Measurements from ENCODE around the gene FES. TPM values are rescaled to one million over a fixed set of nuclear protein-coding genes. Genes with fewer than 3 reads are reported as not detected.

Gene FES
- total RNA-seq: 100 to 1,000 TPM in 1 of 4 donors, 10 to 100 TPM in 3; 62.0 to 183 (median 72.1) TPM

DNA sequence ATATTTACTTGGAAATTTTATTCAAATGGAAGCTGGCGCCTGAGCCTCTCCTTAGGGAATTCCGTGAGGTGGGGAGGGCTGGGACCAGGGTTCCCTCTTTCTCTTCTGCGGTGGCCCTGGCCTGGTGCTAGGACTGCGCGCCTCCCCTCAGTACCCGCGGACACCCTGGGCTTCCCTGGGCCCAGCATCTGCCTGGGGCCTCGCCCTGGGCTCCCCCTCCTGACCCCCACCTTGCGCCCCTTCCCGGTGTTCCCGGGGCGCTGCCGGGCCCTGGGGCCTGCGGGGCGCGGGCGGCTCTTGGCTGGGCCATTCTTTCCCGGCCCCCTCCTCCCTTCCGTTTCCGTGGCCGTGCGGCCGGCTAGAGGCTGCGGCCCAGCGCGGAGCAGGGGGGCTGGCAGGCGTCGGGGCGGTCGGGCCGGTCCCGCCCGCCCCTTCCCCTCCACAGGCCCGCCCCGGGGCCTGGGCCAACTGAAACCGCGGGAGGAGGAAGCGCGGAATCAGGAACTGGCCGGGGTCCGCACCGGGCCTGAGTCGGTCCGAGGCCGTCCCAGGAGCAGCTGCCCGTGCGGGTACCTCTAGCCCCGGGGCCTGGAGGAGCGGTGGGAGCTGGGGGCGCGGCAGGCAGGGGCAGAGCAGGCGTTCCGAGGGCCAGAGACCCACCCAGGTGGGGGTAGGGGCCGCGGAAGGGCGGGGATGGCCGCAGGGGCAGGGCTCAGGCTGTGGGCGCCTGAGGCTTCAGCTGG lies at the start of gene FES:
Gene FES (plus strand): TSS at position 529 of the 743 bp plus-strand sequence. CDS start 542 bp downstream, outside the sequence.
- no peaks in the 10 kb centered on the region for H3K9me3 ChIP-seq
- peaks cover 0 to 63% (median 14%) of the 10 kb centered on the region in 3 donors for H3K36me3 ChIP-seq
- peak within 1 kb of the TSS; percentile 89 to 98 (median 96) for H3K27ac ChIP-seq
- H3K4me3 ChIP-seq: peak within 1 kb of the TSS; percentile 38 to 64 (median 58)
- DNase-seq (ENCODE audit: low spot score in 2 of 2): peak; percentile 43 to 48
- TF ChIP-seq EP300 (IDR thresholded peaks at IDR 0.05): peak in 1 of 2 donors; percentile 61
- TF ChIP-seq POLR2A (IDR thresholded peaks at IDR 0.05): peak; percentile 51 to 63
- TF ChIP-seq, protein P1, sequence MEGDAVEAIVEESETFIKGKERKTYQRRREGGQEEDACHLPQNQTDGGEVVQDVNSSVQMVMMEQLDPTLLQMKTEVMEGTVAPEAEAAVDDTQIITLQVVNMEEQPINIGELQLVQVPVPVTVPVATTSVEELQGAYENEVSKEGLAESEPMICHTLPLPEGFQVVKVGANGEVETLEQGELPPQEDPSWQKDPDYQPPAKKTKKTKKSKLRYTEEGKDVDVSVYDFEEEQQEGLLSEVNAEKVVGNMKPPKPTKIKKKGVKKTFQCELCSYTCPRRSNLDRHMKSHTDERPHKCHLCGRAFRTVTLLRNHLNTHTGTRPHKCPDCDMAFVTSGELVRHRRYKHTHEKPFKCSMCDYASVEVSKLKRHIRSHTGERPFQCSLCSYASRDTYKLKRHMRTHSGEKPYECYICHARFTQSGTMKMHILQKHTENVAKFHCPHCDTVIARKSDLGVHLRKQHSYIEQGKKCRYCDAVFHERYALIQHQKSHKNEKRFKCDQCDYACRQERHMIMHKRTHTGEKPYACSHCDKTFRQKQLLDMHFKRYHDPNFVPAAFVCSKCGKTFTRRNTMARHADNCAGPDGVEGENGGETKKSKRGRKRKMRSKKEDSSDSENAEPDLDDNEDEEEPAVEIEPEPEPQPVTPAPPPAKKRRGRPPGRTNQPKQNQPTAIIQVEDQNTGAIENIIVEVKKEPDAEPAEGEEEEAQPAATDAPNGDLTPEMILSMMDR (IDR thresholded peaks at IDR 0.05): peak in 1 of 5 experiments; percentile 28
- peaks cover 0 to 53% (median 34%) of the 10 kb centered on the region in 4 donors for H3K4me1 ChIP-seq
- 0 to 3% methylated on average over 10 to 19 of the region's 58 CpGs for WGBS, 2 donors
- H3K27me3 ChIP-seq: no peaks in the 10 kb centered on the region

DNA sequence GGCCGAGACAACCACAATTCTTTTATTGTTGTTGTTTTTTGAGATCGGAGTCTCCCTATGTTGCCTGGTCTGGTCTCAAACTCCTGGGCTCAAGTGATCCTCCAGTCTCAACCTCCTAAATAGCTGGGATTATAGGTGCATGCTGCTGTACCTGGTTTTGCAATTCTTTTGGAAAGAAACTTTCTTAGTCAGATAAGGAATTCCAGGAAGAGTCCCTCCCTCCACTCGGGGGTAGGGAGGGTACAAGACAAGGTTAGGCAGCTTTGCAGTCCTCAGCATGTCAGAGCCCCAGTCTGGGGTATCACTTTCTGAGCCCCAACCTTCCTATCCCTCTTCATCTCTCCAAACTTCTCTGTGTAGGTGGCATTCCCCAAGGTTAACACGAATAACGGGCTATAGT lies 49.7 kb upstream of the FES start:
- H3K27me3 ChIP-seq: no peaks in the 10 kb centered on the region
- 68 to 75% methylated on average over 5 of the region's 5 CpGs for WGBS, 2 donors
- no peak overlapping the region for H3K27ac ChIP-seq
- H3K4me1 ChIP-seq: peaks cover 0 to 5% (median 2%) of the 10 kb centered on the region in 4 donors
- no peak overlapping the region for H3K4me3 ChIP-seq
- no peak for DNase-seq (ENCODE audit: low spot score in 2 of 2)
- no peaks in the 10 kb centered on the region for H3K9me3 ChIP-seq
- no peaks in the 10 kb centered on the region for H3K36me3 ChIP-seq
- TF ChIP-seq EP300 (IDR thresholded peaks at IDR 0.05): no peak
- TF ChIP-seq POLR2A (IDR thresholded peaks at IDR 0.05): no peak
- TF ChIP-seq, protein P1 (IDR thresholded peaks at IDR 0.05): no peak

- no peak overlapping the region for H3K4me3 ChIP-seq
- no peaks in the 10 kb centered on the region for H3K27me3 ChIP-seq
- H3K36me3 ChIP-seq: no peaks in the 10 kb centered on the region
- 70 to 74% methylated on average over 7 of the region's 7 CpGs for whole genome bisulfite sequencing, 2 donors
- H3K27ac ChIP-seq: no peak overlapping the region
- no peak for DNase-seq (ENCODE audit: low spot score in 2 of 2)
- TF ChIP-seq POLR2A (IDR thresholded peaks at IDR 0.05) (no peak), EP300 (IDR thresholded peaks at IDR 0.05) (no peak)
- TF ChIP-seq, protein P1 (IDR thresholded peaks at IDR 0.05): no peak
- H3K4me1 ChIP-seq: peaks cover 0 to 5% (median 3%) of the 10 kb centered on the region in 4 donors
- no peaks in the 10 kb centered on the region for H3K9me3 ChIP-seq
Observed at GRCh38 chr15:90836296-90836871, 47.9 kb upstream of the FES start.

DNA sequence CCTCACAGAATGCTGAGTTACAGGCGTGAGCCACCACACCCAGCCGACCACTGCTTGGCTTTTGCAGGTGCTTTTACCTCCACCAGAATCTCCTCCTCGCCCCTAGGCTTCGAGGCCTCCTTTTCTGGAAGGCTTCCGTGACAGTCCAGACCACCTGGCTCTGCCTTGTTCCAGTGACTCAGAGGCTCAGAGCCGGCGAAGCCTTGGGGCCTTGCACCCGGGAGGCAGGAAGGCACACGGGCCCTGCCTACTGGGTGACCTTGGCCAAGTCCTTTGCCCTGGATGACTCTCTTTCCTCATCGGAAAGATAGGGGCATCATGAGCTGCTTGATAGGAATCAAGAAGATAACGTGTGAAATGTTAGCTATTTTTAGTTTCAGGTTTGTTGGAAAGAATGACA lies 47.2 kb upstream of the FES start:
- DNase-seq (ENCODE audit: low spot score in 2 of 2): no peak
- no peaks in the 10 kb centered on the region for H3K36me3 ChIP-seq
- no peaks in the 10 kb centered on the region for H3K27me3 ChIP-seq
- TF ChIP-seq POLR2A (IDR thresholded peaks at IDR 0.05) (no peak), EP300 (IDR thresholded peaks at IDR 0.05) (no peak)
- TF ChIP-seq, protein P1 (IDR thresholded peaks at IDR 0.05): no peak
- WGBS, 2 donors: 87 to 90% methylated on average over 11 of the region's 11 CpGs
- H3K9me3 ChIP-seq: no peaks in the 10 kb centered on the region
- no peak overlapping the region for H3K27ac ChIP-seq
- H3K4me1 ChIP-seq: peaks cover 0 to 5% (median 3%) of the 10 kb centered on the region in 4 donors
- no peak overlapping the region for H3K4me3 ChIP-seq

DNA sequence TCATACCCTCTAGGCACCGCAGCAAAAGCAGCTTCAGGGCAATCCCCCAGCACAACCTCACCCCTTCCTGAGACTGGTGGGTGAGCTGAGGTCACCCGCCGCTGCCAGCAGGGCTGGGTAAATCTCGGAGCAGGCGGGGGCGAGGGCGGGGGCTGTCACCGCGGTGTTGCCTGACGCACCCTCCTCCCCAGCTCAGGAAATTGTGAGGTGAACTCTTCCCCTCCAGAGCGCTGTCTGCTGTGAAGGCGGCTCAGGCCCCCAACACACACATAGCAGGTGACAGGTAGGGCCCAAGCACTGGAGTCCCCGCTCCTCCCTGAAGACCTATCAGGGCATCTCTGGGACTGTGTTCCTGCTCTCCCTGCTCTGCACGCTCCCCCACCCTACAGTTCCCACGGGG lies 46.2 kb upstream of the FES start:
- Histone ChIP-seq H3K27ac (no peak overlapping the region), H3K4me3 (no peak overlapping the region), H3K9me3 (no peaks in the 10 kb centered on the region), H3K36me3 (no peaks in the 10 kb centered on the region), H3K4me1 (peaks cover 0 to 5% (median 3%) of the 10 kb centered on the region in 4 donors), H3K27me3 (no peaks in the 10 kb centered on the region)
- TF ChIP-seq EP300 (IDR thresholded peaks at IDR 0.05): no peak
- TF ChIP-seq, protein P1 (IDR thresholded peaks at IDR 0.05): no peak
- no peak for TF ChIP-seq POLR2A (IDR thresholded peaks at IDR 0.05)
- DNase-seq (ENCODE audit: low spot score in 2 of 2): no peak
- 70 to 78% methylated on average over 11 to 15 of the region's 15 CpGs for WGBS, 2 donors

All from tibial nerve (tissue), 4 donors.